HG03575 (cell line): ENCODE measurements around the gene HIGD1B.
"Not testable (repeated sequence)": the region's sequence is repeated elsewhere in the genome, so short reads cannot be mapped to it uniquely, and the experiment has no call there.

Source experiments
- ATAC-seq: cut with Tn5 transposase; IDR thresholded peaks from one replicate; pipeline ENCODE4 v1.9.1; 2021; ENCODE audit not compliant: unreplicated experiment, insufficient number of reproducible peaks, low FRiP score; ENCODE audit errors: extremely low read depth

Gene HIGD1B

DNA sequence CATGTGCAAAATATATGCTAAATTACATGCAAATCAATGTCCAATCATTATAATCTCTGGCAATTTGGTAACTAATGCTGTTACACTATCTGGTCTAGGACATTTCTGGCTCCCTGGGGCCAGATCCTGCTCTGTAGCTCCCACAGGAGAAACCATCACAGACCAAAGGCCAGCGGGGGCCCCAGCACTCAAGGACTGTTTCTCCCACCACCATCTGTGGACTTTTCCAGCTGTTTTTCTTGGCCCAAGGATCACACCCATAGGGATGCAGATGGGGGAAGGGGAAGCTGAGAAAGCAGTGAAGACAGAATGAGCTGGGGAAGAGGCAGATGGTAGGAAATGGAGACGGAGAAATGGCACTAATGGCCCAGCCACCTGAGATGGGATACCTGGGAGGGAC is at the start of gene HIGD1B:
Gene HIGD1B, plus strand, starts transcription at position 298 of the 400 bp plus-strand sequence. CDS start 270 bp downstream, outside the sequence.
- ATAC-seq = no peak

DNA sequence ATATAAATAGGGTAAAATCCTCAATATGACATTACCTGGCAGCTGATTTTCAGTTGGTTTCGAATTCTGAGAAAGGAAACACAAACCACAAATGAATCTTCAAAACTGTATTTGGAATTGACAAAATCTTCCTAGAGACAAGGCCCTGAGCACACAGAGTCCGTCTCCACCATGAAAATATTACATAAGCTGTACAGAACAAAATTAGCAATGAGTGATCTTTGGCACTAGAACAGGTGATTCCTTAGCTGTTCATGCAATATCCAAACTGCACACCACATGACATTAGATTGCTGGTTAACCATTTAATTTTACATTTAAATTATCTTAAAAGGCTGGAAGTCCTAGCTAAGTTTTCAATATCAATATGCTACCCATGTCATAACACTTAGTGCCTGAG is 49.3 kb upstream of the HIGD1B start:
- ATAC-seq = no peak

DNA sequence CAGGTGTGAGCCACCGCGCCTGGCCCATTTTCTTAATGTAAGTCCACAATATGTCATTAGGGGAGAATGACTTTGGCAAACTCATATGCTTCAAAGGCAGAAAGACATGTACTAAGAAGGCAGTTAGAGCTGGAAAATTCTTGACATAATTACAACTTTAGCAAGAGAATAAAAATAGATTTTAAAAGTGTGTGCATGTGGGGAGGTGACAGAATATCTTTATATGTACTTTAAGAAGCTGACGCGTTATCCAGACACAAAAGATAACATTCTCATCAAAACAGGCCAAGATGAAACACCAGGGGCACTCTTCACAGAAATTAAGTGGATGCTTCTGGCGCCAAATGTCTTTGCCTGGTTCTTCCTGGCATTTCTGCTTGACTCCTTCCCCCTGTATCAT is 45.8 kb upstream of the HIGD1B start:
- ATAC-seq = no peak

DNA sequence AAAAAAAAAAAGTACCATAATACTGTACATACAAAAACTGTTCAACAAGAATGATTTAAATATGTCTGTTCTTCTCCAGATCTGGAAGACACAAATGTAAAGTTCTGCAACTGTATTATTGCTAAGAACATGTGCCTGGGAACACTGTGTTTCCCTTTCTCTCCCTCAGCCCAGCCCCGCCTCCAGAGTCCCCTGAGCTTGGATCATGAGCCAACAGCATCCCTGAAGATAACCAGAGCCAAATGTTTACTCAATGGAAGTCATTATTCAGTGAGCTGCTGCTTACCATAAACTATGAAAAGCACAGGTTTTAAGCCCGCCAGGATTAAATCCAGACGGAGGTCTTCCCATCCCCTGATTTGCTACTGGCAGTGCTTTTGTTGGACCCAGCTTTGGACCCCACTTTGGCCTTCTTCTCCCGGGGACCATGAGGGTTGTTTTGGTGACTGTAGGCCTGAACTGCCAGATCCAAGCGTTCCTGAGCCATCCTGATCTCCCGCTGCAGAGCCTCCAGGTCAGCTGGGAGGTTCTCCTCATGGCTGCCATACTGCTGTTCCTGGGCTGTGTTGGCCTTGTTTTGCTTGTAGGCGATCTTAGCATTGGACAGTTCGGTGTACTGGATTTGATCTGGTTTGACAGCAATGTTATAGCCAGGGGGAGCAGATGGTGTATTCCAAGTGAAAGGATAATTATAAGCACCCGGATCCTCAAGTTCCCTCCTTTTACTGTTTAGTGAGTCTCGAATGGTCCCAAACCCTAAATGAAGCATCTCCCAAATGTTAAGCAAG is 43.2 kb upstream of the HIGD1B start:
- no peak for ATAC-seq

DNA sequence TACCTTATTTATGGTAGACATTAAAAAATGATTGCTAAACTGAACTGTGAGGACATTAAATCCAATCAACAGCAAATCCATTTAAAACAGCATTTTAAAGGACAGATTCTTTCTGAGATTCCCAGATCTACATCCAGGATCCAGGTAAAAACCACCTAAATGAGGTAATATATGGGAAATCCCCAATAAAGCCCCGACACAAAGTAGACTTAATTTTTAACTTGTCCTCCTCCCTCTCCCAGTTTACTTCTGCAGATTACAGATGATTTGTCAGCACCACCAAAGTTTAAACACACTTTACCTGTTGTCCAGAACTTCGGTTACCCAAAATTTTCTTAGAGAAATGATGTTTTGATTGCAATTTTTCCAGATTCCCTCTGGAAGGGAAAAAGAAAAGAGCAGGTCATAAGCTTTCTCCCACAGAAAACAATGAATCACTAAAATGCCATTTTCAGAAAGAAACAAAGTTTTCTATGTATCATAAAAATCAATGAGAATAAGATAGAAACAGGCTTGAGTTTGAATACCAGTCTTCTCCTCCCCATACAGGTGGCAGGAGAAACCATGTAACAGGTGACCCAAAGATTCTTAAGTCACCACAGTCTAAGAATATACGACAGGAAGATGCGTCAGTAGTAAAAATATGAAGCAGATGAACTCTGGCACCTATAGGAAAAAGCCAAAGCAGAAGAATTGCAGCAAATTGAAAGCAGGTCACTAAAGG is 40.4 kb upstream of the HIGD1B start:
- ATAC-seq = no peak

DNA sequence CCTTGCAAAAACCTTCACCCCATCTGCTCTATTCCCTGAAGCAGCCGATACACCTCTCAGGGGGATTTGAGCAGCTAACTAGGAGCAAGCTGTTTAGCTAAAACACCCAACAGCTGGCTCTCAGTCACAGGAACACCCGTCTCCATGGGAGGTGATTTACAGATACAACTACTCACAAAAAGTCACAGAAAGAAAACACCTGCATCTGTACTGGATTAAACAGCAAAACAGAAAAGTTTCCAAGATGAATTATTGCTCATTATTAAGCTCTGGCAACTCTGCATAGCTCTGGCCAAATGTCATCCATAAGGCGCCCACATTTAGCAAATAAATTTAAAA is 39.9 kb upstream of the HIGD1B start:
- ATAC-seq = no peak

DNA sequence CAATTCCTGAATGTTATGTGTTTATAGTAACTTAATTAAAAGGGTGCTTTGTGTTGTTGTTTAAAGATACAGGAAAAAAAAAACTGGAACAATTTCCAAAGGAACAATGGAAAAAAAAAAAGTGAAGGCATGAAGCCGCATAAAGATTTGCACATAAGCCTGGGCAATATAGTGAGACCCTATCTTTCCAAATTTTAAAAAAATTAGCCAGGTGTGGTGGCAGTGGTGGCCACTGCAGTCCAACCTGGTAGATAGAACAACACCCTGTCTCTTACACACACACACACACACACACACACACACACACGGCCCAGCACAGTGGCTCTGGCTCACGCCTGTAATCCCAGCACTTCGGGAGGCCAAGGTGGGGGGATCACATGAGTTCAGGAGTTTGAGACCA is 39.5 kb upstream of the HIGD1B start:
- ATAC-seq = no peak

DNA sequence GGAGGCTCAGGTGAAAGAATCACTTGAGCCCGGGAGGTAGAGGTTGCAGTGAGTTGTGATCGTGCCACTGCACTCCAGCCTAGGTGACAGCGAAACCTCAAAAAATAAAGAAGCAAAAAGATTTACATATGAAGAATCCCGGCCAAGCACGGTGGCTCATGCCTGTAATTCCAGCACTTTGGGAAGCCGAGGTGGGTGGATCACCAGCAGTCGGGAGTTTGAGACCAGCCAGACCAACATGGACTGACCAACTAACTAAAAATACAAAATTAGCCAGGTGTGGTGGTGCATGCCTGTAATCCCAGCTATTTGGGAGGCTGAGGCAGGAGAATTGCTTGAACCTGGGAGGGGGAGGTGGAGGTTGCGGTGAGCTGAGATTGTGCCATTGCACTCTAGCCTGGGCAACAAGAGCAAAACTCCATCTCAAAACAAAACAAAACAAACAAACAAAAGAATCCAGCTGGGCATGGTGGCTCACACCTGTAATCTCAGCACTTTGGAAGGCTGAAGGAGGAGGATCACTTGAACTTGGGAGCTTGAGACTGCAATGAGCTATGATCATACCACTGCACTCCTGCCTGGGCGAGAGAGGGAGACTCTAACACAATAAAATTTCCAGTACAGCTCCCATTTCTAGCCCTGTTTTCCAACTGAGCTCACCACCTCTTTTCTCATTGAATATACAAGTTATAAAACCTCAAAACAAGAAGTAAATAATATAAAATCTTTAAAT is 38.9 kb upstream of the HIGD1B start:
- not testable (repeated sequence) for ATAC-seq

DNA sequence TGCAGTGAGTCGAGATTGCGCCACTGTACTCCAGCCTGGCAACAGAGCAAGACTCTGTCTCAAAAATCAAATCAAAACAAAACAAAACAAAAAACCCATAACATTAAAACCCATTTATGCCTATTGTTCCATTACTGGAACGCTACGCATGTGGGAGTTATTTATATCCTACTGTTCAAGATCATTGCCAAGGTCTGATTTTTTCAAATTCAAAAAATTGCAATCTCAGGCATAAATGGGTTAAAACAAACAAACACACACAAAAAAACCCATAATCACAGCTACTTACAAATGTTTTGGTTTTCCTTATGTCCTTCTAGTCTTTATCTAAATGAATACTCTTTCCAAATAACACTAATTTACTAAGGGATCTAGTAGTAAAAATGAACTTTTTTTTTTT is 35.4 kb upstream of the HIGD1B start:
- ATAC-seq = no peak

DNA sequence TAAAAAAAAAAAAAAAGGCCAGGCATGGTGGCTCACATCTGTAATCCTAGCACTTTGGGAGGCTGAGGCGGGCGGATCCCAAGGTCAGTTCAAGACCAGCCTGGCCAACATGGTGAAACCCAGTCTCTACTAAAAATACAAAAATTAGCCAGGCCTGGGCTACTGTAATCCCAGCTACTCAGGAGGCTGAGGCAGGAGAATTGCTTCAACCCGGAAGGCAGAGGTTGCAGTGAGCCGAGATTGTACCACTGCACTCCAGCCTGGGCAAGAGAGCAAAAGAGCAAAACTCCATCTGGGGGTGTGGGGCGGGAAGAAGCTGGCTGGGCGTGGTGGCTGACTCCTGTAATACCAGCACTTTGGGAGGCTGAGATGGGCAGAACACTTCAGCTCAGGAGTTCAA is 29.2 kb upstream of the HIGD1B start:
- ATAC-seq = not testable (repeated sequence)

DNA sequence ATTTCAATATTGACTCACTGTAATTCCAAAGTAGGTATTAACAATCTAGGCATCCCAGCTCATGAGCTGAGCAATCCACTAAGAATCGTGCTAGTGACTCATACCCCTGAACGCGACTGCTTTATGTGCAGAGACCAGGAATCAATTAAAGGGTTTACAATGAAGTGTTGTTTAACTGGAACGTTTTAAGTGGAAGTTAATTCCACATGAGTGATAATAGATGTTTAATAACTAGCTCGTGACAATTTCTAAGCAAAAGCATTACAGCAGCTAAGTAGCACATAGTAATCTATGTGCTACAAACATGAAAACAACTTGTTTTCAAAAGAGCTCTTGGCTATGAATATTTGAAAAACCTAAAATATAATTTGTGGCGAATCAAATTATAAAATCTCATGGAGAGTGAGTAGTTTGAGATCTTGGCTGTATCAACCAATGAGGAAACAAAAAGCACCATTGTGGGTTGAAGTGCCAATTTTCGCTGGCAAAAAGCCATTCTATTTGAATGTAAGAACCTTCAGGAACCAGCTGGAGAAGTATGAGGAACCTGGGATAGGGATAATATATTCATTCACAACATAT is 27.0 kb upstream of the HIGD1B start:
- ATAC-seq = no peak

DNA sequence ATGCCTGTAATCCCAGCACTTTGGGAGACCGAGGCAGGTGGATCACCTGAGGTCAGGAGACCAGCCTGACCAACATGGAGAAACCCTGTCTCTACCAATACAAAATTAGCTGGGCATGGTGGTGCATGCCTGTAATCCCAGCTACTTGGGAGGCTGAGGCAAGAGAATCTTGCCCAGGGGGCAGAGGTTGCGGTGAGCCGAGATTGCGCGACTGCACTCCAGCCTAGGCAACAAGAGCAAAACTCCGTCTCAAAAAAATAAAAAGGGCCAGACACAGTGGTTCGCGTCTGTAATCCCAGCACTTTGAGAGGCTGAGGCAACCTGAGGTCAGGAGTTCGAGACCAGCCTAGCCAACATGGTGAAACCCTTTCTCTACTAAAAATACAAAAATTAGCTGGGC is 22.4 kb upstream of the HIGD1B start:
- not testable (repeated sequence) for ATAC-seq

DNA sequence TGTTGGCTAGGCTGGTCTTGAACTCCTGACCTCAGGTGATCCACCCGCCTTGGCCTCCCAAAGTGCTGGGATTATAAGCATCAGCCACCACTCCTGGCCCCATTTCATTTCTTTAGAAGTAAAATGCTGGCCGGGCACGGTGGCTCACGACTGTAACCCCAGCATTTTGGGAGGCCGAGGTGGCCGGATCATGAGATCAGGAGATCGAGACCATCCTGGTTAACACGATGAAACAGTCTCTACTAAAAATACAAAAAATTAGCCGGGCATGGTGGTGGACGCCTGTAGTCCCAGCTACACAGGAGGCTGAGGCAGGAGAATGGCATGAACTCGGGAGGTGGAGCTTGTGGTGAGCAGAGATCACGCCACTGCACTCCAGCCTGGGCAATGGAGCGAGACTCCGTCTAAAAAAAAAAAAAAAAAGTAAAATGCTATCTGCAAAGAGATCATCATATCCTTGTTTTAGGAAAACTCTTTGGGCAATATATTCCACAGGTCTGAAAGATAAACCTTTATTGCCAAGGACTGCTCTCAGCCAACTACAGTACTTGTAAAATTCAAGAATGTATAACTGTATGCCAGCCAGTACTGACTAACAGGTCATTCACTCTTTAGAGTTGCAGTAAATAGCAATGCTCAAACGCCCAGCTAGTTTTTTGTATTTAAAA is 21.4 kb upstream of the HIGD1B start:
- no peak for ATAC-seq

DNA sequence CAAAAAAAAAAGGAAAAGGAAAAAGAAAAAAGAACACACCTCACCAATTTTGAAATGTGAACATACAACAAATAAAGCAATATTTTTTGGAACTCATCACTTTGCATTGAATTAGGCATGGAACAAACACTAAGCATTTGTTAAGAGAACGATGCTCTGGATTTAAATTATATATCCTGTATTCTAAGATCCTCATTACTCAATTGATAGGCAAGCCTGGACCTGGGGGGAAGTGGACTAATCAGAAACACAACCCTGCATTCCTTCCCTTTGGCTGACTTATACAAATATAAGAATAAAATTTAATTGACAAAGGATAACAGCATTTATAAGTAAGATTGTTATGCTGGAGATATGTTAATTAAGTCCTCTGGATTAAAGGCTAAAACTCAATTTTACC is 19.8 kb upstream of the HIGD1B start:
- no peak for ATAC-seq

DNA sequence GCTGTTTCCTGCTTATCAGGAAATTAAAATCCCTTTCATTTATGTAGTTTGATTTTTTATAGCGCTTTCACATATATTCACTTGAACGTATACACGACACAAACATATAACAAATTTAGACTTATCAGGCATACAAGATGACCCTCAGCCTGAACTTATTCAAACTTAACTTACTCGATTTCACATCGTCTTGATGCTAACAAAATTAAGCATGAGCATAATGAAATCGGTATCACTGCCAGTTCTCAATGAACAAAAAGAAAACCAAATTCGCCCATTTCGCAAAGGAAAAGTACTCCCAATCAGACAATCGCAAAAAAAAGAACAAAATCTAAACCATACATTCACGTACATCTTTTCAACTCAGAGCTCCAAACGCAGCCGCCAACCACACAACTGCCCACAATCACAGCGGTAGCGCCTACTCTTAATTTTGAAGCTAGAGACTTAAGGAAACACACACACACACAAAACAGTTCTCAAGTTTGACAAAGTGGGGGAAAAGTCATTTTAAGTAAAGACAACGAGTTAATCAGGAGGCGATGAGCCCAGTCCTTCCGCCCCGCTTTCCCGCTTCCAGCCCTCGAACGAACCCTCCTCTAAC is 18.7 kb upstream of the HIGD1B start:
- ATAC-seq = no peak

DNA sequence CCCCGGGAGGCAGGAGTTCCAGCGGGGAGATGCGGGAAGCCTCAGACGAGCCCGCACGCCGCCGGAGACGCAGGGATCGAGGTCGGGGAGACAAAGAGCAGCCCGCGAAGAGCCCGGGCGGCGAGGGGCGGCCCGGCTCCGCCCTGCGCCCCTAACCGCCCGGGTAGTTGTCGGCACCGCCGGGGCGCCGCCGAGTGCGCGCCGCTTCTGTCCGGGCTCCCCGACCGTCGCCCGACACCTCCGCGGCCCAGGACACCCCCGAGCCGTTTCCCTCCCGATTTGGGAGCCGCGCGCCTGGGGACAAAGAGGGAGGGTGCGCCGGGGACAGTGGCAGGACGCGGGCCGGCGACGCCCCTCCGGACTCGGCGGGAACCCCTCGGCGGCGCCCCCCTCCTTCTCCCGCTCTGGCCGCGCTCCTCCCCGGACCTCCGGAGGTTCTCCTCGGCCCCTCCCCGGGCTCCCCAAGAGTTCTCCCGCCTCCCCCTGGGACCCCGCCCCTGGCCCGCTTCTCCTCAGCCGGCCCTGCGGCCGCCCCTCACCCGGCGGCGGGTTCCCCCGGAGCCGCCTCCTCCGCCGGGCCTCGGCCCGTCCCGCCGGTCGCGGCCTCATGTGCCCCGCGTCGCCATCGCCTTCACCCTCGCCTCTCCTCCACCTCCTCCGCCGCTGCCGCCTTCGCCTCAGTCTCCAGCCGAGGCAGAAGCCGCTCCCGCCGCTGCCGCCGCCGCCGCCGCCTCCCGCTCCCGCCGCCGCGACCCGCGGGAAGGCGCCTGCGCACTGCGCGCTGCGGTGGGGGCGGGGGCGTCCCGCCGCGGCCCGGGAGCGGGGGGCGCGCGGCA is 17.9 kb upstream of the HIGD1B start, which contains the start of gene GJC1:
Gene GJC1, minus strand, starts transcription at position 765 of the 836 bp plus-strand sequence. CDS start 24,470 bp downstream, outside the sequence.
- no peak for ATAC-seq

DNA sequence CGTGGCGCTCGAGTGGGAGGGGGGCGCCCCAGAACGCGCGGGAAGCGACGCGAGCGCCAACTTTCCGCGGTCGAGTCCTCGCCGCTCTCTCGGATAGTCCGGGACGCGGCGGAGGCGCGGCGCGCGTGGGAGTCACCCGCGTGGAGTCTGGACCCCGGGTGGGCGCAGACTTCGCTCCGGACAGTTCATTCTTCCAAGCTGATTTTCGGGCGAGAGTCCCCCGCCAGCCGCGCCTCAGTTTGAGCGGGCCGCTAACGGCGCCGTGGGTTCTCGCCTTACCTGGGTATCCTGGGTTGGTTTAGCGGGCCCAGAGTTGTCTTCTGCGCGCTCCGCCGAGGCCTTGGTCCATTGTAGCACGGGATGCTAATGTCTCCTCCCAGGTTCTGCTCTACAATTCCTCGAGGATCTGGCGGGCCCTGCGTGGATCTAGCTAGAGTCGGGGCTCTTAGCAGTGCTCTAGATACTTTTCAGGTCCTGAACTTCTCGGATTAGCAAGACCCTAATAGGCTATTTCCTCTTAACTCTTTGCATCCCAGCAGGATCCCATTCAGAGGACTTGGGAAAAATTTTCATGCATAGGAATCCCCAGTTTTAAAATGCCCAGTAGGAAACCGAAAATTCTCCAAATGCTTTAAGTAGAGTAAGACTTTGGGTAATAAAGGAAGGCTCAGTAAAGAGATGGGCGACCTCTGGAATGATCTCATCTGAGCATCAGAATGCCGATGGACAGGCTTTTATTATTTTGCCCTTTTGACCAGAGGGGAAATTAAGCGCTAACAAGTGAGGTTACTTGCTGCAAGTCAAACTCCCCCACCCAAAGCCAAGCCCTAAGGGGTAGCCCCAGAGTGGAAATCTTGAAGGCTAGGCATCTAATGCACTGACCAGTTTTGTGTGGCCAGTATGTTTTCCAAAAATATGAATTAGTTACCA is 17.1 kb upstream of the HIGD1B start:
- ATAC-seq = no peak
